HepG2 (cell line): ENCODE measurements around the gene FSCN2. TPM values are rescaled to one million over a fixed set of nuclear protein-coding genes. Genes with fewer than 3 reads are reported as not detected.

Experiments
- HHEX ChIP-seq: IDR thresholded peaks from 2 replicates; pipeline ENCODE4 v1.6.1; 2016; ENCODE audit warnings: control low read depth
- HOXA5 ChIP-seq: sonication (generic); formaldehyde crosslinking; IDR thresholded peaks from 2 replicates; pipeline ENCODE4 v1.4.0; 2020; ENCODE audit warnings: missing genetic modification reagents
- KAT2B ChIP-seq: fragments of 150-350 bp; IDR thresholded peaks from 2 replicates; pipeline ENCODE4 v1.6.1; 2014; ENCODE audit warnings: low read depth, low read length, borderline replicate concordance
- KLF12 ChIP-seq: sonication (generic); formaldehyde crosslinking; IDR thresholded peaks from 2 replicates; pipeline ENCODE4 v1.4.0; 2020; ENCODE audit warnings: missing genetic modification reagents, borderline replicate concordance
- NFE2L1 ChIP-seq: sonication (generic); formaldehyde crosslinking; IDR thresholded peaks from 2 replicates; pipeline ENCODE4 v1.4.0; 2020; ENCODE audit warnings: missing genetic modification reagents, mild to moderate bottlenecking, borderline replicate concordance
- PCBP1 ChIP-seq: fragments of 200-400 bp; formaldehyde crosslinking; IDR thresholded peaks from 2 replicates; pipeline ENCODE4 v1.6.1; 2017; ENCODE audit warnings: mild to moderate bottlenecking, low read depth, low read length, borderline replicate concordance
- POGZ ChIP-seq: sonication (generic); formaldehyde crosslinking; IDR thresholded peaks from 2 replicates; pipeline ENCODE4 v1.4.0; 2020; ENCODE audit warnings: mild to moderate bottlenecking, missing genetic modification reagents
- RXRA ChIP-seq: sonication (generic); formaldehyde crosslinking; IDR thresholded peaks from 2 replicates; pipeline ENCODE4 v1.5.1; 2020; ENCODE audit warnings: missing genetic modification reagents
- SAP130 ChIP-seq: IDR thresholded peaks from 2 replicates; pipeline ENCODE4 v1.6.1; 2016; ENCODE audit warnings: low read depth
- SMARCE1 ChIP-seq: fragments of 450-650 bp; IDR thresholded peaks from 2 replicates; pipeline ENCODE4 v1.6.1; 2017; ENCODE audit warnings: borderline replicate concordance
- ZNF124 ChIP-seq: sonication (generic); formaldehyde crosslinking; IDR thresholded peaks from 2 replicates; pipeline ENCODE4 v1.4.0; 2020; ENCODE audit warnings: missing genetic modification reagents
- ZNF24 ChIP-seq: fragments of 450-650 bp; IDR thresholded peaks from 2 replicates; pipeline ENCODE4 v1.6.1; 2017; ENCODE audit warnings: antibody characterized with exemption, mild to moderate bottlenecking
- ZNF251 ChIP-seq: sonication (generic); formaldehyde crosslinking; IDR thresholded peaks from 2 replicates; pipeline ENCODE4 v1.9.0; 2021; ENCODE audit warnings: mild to moderate bottlenecking, missing genetic modification reagents
- ZNF253 ChIP-seq: sonication (generic); formaldehyde crosslinking; IDR thresholded peaks from 2 replicates; pipeline ENCODE4 v1.8.0; 2022; ENCODE audit warnings: mild to moderate bottlenecking, missing genetic modification reagents, borderline replicate concordance
- ZNF577 ChIP-seq: sonication (generic); formaldehyde crosslinking; IDR thresholded peaks from 2 replicates; pipeline ENCODE4 v1.4.0; 2020; ENCODE audit warnings: mild to moderate bottlenecking, low read depth, missing genetic modification reagents, borderline replicate concordance
- ZNF737 ChIP-seq: sonication (generic); formaldehyde crosslinking; IDR thresholded peaks from 2 replicates; pipeline ENCODE4 v1.5.0; 2020; ENCODE audit warnings: missing genetic modification reagents, mild to moderate bottlenecking, borderline replicate concordance
- ZSCAN25 ChIP-seq: sonication (generic); formaldehyde crosslinking; IDR thresholded peaks from 2 replicates; pipeline ENCODE4 v1.8.0; 2022; ENCODE audit warnings: mild to moderate bottlenecking, missing genetic modification reagents
- polyA plus RNA-seq, 8 experiments: library from polyadenylated mRNA; depleted of rRNA in 3 of 8; stranded (reverse) in 7 of 8; unstranded in 1 of 8; fragments of >200 nt; fragmentation: Illumina TruSeq in 4 of 8; extraction: Trizol in 4 of 8; gene quantifications; 2 replicates each; pipeline versions ENCODE4 v1.2.1 to v1.2.3, GENCODE V29; 2011 to 2016; ENCODE audit warnings: low read depth in 4 of 8, missing spikeins in 1 of 8, mixed read lengths in 1 of 8; ENCODE audit not compliant: insufficient read depth in 1 of 8
- total RNA-seq, 5 experiments: library from RNA; depleted of rRNA; stranded (reverse); fragments of >200 nt; fragmentation: Illumina TruSeq; extraction: Trizol; gene quantifications; 2 replicates each; pipeline ENCODE4 v1.2.3, GENCODE V29; 2016; ENCODE audit warnings: low read depth in 1 of 5
- TF ChIP-seq, protein P1 (sequence below): sonication (generic); formaldehyde crosslinking; IDR thresholded peaks from 2 replicates; pipeline ENCODE4 v1.5.0; 2020; ENCODE audit warnings: missing genetic modification reagents
- TF ChIP-seq, protein P2 (sequence below): sonication (generic); formaldehyde crosslinking; conservative IDR thresholded peaks from 2 replicates; pipeline ENCODE4 v1.4.0; 2020; ENCODE audit warnings: missing genetic modification reagents
- TF ChIP-seq, protein P3 (sequence below): IDR thresholded peaks from 2 replicates; pipeline ENCODE4 v1.6.1; 2016; ENCODE audit warnings: missing biosample characterization, missing genetic modification reagents, low read depth
- TF ChIP-seq, protein P4 (sequence below): sonication (generic); formaldehyde crosslinking; IDR thresholded peaks from 2 replicates; pipeline ENCODE4 v1.8.0; 2023; ENCODE audit warnings: mild to moderate bottlenecking, missing genetic modification reagents
- TF ChIP-seq, protein P5 (sequence below): sonication (generic); formaldehyde crosslinking; IDR thresholded peaks from 2 replicates; pipeline ENCODE4 v1.5.0; 2020; ENCODE audit warnings: mild to moderate bottlenecking, missing genetic modification reagents, moderate library complexity

FSCN2 gene
- total and polyA plus RNA-seq, 2 of the 13 experiments (the other 11 are each of a cell fraction or from before 2014, with no cell fraction given), result 0.09 TPM; not detected in 1

DNA sequence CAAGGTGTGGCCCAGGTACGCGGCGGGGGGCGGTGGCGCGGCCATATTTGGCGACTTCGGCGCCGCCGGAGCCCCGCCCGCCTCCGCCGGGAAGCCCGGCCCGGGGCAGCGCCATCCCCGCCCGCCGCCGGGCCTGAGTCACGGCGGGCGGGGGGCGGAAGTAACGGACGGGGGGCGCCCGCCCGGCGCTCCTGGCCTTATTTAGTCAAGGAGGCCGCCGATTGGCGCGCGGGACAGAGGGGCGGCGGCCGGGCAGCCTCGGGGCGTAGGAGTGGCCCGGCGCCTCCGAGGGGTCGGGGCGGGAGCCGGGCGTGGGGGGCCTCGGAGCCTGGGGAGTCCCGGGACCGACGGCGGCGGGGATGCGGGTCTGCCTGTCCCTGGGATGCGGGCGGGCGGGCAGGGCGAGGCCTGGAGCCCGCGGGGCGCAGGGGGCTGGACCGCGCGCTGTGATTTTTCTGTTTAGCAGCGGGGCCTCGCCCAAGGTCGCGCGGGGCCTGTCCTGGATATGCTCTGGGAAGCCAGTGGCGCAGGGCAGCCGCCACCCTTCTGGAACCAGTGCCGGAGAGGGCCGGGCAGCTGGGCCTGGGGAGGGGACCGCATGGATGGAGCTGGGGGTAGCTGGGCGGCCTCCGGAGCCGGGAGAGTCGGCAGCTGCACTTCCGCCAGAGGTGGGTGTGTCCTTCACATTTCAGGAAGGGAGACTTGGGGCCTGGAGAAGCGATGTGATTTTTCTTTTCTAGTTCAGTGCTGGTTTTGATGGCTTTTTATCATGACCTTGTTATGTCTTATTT is 13.2 kb upstream of the FSCN2 start (continued):
- TF ChIP-seq, protein P1, sequence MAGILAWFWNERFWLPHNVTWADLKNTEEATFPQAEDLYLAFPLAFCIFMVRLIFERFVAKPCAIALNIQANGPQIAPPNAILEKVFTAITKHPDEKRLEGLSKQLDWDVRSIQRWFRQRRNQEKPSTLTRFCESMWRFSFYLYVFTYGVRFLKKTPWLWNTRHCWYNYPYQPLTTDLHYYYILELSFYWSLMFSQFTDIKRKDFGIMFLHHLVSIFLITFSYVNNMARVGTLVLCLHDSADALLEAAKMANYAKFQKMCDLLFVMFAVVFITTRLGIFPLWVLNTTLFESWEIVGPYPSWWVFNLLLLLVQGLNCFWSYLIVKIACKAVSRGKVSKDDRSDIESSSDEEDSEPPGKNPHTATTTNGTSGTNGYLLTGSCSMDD (CRISPR knock-in tag), result no peak
- no peak for TF ChIP-seq ZNF577
- no peak for TF ChIP-seq ZSCAN25 (CRISPR knock-in tag)
- no peak for TF ChIP-seq POGZ
- no peak for TF ChIP-seq ZNF253
- TF ChIP-seq HHEX, result no peak
- no peak for TF ChIP-seq ZNF24
- no peak for TF ChIP-seq ZNF737 (CRISPR knock-in tag)
- TF ChIP-seq, protein P2, sequence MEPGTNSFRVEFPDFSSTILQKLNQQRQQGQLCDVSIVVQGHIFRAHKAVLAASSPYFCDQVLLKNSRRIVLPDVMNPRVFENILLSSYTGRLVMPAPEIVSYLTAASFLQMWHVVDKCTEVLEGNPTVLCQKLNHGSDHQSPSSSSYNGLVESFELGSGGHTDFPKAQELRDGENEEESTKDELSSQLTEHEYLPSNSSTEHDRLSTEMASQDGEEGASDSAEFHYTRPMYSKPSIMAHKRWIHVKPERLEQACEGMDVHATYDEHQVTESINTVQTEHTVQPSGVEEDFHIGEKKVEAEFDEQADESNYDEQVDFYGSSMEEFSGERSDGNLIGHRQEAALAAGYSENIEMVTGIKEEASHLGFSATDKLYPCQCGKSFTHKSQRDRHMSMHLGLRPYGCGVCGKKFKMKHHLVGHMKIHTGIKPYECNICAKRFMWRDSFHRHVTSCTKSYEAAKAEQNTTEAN (CRISPR knock-in tag), result peak; percentile 40; the same call in 1 of the 2 replicates
- TF ChIP-seq KLF12 (CRISPR knock-in tag), result peak; percentile 55; the same call in 1 of the 2 replicates
- TF ChIP-seq RXRA, result no peak
- peak; percentile 91 for TF ChIP-seq SAP130 (CRISPR knock-in tag)
- TF ChIP-seq PCBP1, result no peak
- no peak for TF ChIP-seq ZNF124 (CRISPR knock-in tag)
- TF ChIP-seq KAT2B, result no peak
- TF ChIP-seq, protein P3, sequence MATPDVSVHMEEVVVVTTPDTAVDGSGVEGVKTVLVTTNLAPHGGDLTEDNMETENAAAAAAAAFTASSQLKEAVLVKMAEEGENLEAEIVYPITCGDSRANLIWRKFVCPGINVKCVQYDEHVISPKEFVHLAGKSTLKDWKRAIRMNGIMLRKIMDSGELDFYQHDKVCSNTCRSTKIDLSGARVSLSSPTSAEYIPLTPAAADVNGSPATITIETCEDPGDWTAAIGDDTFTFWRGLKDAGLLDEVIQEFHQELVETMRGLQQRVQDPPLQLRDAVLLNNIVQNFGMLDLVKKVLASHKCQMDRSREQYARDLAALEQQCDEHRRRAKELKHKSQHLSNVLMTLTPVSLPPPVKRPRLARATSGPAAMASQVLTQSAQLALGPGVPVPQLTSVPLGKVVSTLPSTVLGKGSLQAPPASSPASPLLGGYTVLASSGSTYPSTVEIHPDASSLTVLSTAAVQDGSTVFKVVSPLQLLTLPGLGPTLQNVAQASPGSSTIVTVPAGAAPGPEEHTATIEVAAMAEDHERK (CRISPR knock-in tag), result no peak
- TF ChIP-seq ZNF251 (CRISPR knock-in tag), result no peak
- TF ChIP-seq, protein P4, sequence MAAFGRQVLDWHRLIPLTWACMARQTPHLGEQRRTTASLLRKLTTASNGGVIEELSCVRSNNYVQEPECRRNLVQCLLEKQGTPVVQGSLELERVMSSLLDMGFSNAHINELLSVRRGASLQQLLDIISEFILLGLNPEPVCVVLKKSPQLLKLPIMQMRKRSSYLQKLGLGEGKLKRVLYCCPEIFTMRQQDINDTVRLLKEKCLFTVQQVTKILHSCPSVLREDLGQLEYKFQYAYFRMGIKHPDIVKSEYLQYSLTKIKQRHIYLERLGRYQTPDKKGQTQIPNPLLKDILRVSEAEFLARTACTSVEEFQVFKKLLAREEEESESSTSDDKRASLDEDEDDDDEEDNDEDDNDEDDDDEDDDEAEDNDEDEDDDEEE (CRISPR knock-in tag), result 0 out of 2 replicates have a peak, but pooled peaks have one; percentile 47
- TF ChIP-seq SMARCE1, result no peak
- peak; percentile 69; the same call in 1 of the 2 replicates for TF ChIP-seq HOXA5 (CRISPR knock-in tag)
- TF ChIP-seq, protein P5, sequence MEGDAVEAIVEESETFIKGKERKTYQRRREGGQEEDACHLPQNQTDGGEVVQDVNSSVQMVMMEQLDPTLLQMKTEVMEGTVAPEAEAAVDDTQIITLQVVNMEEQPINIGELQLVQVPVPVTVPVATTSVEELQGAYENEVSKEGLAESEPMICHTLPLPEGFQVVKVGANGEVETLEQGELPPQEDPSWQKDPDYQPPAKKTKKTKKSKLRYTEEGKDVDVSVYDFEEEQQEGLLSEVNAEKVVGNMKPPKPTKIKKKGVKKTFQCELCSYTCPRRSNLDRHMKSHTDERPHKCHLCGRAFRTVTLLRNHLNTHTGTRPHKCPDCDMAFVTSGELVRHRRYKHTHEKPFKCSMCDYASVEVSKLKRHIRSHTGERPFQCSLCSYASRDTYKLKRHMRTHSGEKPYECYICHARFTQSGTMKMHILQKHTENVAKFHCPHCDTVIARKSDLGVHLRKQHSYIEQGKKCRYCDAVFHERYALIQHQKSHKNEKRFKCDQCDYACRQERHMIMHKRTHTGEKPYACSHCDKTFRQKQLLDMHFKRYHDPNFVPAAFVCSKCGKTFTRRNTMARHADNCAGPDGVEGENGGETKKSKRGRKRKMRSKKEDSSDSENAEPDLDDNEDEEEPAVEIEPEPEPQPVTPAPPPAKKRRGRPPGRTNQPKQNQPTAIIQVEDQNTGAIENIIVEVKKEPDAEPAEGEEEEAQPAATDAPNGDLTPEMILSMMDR (CRISPR knock-in tag), result no peak
- TF ChIP-seq NFE2L1 (CRISPR knock-in tag), result no peak
